ENCODE data around the gene AUTS2.

The AUTS2 gene

GRCh38 chr7:70374772-70375533 lies 776.7 kb downstream of the AUTS2 start:
- no peak for DNase-seq (ENCODE audit: low read depth, low spot score)

DNA sequence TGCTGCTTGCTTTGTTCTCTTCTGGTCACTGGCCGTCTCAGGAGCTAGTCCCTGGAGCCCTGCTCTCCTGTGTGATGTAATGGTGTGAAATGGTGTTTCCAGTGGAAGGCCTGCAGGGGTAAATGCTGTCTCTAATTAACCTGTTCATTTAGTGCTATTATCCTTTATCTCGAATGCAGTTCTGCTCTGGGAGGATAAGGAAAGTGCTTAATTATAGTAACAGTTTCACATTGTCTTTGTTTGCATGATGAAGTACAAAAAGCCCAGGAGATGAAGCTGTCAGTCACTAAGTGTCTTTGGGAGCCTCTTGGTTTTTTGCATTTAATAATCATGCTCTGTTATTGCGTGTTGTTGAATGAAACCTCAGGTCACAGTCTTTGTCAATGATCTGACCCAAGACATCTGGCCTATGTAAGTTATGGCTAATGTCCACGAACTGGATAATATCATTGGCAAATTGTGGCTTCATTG lies 778.3 kb downstream of the AUTS2 start:
- no peak for DNase-seq (ENCODE audit: low read depth, low spot score)

GRCh38 chr7:70377957-70378356 lies 779.7 kb downstream of the AUTS2 start:
- DNase-seq (ENCODE audit: low read depth, low spot score): no peak

DNA sequence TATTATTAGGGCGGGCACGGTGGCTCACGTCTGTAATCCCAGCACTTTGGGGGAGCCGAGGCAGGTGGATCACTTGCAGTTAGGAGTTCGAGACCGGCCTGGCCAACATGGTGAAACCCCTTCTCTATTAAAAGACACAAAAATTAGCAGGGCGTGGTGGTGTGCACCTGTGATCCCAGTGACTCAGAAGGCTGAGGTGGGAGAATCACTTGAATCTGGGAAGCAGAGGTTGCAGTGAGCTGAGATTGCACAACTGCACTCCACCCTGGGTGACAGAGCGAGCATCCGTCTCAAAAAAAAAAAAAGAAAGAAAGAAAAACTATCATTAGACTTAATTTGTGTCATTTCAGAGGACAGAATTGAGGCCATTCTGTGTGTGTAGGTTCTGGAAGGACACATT lies 780.9 kb downstream of the AUTS2 start:
- DNase-seq (ENCODE audit: low read depth, low spot score): no peak

GRCh38 chr7:70380421-70381015 lies 782.2 kb downstream of the AUTS2 start:
- DNase-seq (ENCODE audit: low read depth, low spot score): no peak

- DNase-seq (ENCODE audit: low read depth, low spot score): no peak
Measured at GRCh38 chr7:70383066-70383782, 784.9 kb downstream of the AUTS2 start.

DNA sequence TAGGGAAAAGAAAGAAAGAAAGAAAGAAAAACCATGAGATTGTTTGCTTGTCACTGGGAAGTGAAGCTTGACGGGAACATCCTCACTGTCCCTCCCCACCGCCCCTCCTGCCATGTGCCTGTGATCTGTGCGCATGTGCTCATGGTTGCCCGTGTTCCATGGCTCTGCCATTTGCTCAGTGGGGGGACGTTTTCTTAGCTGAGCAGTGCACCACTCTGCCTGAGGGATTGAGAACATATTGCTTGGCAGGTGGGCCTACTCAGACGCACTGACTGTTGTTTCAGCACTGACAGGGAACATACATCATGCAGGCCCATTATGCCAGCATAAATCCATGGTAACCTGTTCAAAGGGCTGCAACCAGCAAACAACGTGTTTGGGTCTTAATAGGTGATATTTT lies 785.7 kb downstream of the AUTS2 start:
- DNase-seq (ENCODE audit: low read depth, low spot score): no peak

GRCh38 chr7:70384891-70385290 lies 786.6 kb downstream of the AUTS2 start:
- DNase-seq (ENCODE audit: low read depth, low spot score): no peak

- DNase-seq (ENCODE audit: low read depth, low spot score): no peak
Measured at GRCh38 chr7:70387217-70387616, 788.9 kb downstream of the AUTS2 start.

GRCh38 chr7:70389531-70390151 lies 791.4 kb downstream of the AUTS2 start:
- no peak for DNase-seq (ENCODE audit: low read depth, low spot score)

GRCh38 chr7:70390251-70390650 lies 792.0 kb downstream of the AUTS2 start:
- no peak for DNase-seq (ENCODE audit: low read depth, low spot score)

DNA sequence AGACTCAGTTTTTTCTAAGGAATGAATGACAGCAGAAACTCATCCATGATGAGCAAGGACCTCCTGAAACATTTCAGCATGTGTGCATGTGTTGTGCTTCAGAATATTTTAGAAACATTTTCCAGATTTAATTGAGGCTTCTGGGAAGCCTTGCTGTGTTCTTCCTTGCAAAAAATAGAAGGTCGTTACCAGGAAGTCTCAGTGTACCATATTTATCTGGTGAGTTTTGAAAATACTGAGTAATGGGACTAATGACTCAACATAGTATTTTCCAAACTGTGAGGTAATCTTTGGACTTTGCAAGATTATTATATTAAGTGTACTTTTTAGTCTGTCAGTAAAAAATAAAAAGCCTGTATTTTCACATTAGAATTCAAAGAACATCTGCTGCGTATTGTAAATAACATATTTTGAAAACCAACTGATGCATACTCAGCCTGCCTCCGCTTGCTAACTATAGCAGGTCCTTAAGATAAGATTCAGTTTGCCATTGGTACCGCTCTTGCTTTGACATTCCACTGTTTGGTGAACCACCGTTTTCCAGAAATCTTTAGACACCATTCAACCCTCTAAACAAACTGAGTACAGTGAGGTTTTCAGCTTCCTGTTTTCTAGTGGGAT lies 794.1 kb downstream of the AUTS2 start:
- DNase-seq (ENCODE audit: low read depth, low spot score): no peak

GRCh38 chr7:70392877-70393435 lies 794.7 kb downstream of the AUTS2 start:
- DNase-seq (ENCODE audit: low read depth, low spot score): no peak

- no peak for DNase-seq (ENCODE audit: low read depth, low spot score)
Measured at GRCh38 chr7:70393956-70394355, 795.7 kb downstream of the AUTS2 start.

DNA sequence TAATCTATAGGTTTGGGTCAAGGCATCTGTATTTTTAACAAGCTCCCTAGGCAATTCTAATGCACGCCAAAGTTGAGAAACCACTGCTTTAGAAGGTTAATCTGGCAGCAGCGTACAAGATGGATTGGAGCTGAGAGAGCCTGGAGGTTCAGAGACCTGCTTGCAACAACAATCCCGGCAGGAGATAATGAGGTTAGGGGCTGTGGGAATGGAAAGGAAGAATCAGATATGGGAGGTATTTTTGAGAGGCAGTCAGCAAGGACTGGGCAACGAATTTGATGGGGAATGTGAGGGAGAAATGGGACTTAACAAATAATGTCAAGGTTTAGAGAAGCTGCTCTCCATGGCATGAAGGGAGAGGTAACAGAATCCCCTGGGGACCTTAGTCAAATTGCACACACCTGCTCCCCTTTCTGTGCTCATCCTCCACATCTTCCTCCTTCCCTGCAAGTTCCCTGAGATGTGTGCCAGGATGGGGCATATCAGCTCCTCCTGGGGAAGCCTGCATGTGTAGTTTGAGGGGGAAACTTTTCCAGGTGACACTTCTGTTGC lies 802.6 kb downstream of the AUTS2 start:
- DNase-seq (ENCODE audit: low read depth, low spot score): no peak

DNA sequence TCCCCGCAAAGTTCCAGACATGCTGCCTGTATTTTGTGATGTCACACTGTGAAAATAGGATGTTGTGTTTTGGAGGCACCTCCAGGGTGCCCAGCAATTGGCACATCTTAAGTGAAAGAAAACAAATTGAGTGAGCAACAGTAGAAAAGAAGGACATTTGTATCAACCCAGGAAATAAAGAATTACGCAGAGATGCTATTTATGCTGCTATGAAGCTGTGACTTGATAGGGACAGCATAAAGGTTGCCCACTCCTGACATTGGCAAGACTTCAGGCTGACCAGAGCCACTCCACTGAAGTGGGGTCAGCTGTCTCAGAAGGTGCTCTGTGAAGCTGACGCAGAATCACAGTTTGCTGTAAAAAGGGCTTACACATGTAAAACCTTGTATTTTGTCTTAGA lies 803.8 kb downstream of the AUTS2 start:
- no peak for DNase-seq (ENCODE audit: low read depth, low spot score)

- no peak for DNase-seq (ENCODE audit: low read depth, low spot score)
Measured at GRCh38 chr7:70405241-70405640, 807.0 kb downstream of the AUTS2 start.

- DNase-seq (ENCODE audit: low read depth, low spot score): no peak
Measured at GRCh38 chr7:70406186-70406949, 808.1 kb downstream of the AUTS2 start.

DNA sequence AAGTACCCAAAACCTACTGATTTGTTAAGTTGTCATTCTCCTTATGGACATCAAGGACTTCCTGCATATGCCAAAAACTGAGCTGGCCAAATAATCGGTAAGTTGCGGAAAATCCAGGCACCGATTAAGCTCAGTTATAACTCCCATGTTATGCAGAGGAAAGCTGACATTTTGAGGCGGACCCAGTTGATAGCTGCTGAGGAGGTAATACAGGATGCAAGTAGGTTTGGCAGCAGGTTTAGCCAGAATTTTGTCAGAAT lies 808.6 kb downstream of the AUTS2 start:
- DNase-seq (ENCODE audit: low read depth, low spot score): no peak

GRCh38 chr7:70408477-70408876 lies 810.2 kb downstream of the AUTS2 start:
- DNase-seq (ENCODE audit: low read depth, low spot score): no peak

- DNase-seq (ENCODE audit: low read depth, low spot score): no peak
Measured at GRCh38 chr7:70408891-70409290, 810.6 kb downstream of the AUTS2 start.
